GM12874 (cell line): ENCODE data around the gene RNF167.

ENCODE experiments used
- TF ChIP-seq, protein P1 (sequence below): IDR thresholded peaks from 2 replicates; pipeline ENCODE4 v1.5.1; 2011; ENCODE audit warnings: low read depth, mild to moderate bottlenecking, control low read depth, low read length, moderate library complexity; ENCODE audit not compliant: insufficient read depth

The RNF167 gene

DNA sequence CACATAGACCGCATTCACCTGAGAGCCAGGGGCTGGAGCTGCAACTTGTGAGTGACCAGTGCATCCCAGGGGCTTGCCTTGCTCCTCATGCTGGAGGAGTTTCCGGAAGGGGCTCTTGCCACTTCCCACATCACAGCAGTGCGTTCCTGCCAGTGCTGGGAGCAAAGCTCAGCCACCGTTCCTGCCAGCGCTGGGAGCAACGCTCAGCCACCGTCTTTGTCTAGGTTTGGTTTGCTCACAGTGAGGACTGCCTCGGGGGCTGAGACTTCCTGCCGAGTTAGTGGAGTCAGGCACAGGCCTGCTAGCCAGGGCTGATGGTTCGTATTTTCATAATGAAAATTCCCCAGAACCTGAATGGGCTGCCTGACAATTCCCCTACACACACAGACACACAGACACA is 31.8 kb upstream of the RNF167 start:
- TF ChIP-seq, protein P1, sequence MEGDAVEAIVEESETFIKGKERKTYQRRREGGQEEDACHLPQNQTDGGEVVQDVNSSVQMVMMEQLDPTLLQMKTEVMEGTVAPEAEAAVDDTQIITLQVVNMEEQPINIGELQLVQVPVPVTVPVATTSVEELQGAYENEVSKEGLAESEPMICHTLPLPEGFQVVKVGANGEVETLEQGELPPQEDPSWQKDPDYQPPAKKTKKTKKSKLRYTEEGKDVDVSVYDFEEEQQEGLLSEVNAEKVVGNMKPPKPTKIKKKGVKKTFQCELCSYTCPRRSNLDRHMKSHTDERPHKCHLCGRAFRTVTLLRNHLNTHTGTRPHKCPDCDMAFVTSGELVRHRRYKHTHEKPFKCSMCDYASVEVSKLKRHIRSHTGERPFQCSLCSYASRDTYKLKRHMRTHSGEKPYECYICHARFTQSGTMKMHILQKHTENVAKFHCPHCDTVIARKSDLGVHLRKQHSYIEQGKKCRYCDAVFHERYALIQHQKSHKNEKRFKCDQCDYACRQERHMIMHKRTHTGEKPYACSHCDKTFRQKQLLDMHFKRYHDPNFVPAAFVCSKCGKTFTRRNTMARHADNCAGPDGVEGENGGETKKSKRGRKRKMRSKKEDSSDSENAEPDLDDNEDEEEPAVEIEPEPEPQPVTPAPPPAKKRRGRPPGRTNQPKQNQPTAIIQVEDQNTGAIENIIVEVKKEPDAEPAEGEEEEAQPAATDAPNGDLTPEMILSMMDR, result no peak

DNA sequence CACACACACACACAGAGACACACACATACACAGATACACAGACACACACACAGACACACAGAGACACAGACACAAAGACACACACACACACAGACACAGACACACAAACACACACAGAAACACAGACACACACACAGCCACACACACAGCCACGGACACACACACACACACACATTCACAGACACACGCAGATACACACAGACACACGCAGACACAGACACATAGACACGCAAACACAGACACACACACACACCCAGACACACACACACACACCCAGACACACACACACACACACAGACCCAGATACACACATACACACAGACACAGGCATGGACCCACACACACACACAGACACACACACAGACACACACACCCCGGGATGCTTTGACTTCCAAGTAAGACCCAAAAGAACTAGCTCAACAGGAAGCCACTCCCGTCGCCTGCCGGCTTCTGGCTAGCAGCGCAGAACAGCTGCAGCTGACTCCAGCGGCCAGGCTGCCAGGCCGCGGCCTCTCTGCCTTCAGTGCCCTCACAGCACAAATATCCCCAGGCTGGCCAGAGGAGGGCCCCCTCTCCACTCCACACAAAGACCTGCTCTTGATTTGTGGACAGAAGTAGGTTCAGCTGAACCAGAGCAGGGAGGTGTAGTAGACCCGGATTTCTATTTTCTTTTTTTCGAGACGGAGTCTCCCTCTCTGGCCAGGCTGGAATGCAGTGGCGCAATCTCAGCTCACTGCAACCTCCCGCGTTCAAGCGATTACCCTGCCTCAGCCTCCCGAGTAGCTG is 31.2 kb upstream of the RNF167 start:
- TF ChIP-seq, protein P1, result peak; percentile 87

DNA sequence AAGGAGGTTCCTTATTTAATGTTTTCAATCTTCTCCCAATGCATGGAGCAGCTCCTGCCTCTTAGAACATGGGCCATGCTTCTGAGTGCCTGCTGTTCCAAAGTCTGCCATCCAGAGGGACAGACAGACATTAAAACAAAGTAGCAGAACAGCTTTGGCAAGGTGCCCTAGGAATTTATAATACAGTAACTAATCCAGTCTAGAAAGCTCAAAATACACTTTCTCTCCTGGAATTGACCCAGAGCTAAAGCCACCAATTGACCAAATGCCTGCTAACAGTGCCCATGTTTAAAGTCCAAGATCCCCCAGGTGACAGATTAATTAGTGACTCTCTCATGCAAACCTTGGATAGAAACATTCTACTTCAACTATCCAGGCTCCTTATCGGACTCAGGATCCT is 26.1 kb upstream of the RNF167 start:
- TF ChIP-seq, protein P1, result no peak

DNA sequence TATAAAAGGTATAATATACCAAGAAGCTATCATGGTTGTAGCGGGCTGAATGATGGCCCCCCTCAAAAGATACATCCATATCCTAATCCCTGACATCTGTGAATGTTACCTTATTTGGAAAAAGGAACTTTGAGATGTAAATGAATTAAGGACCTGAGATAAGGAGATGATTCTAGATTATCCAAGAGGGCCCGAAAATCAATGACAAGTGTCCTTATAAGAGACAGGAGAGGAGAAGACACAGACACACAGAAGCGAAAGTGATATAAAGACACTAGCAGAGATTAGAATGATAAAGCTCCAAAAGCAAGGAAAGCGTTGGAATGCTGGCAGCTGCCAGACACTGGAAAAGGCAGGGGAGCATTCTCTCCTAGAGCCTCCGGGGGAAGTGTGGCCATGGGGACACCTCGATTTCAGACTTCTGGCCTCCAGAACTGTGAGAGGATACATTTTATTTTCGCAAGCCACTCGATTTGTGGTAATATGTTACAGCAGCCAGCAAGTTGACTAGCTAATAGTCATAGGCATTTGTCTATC is 20.5 kb upstream of the RNF167 start:
- TF ChIP-seq, protein P1, result no peak

DNA sequence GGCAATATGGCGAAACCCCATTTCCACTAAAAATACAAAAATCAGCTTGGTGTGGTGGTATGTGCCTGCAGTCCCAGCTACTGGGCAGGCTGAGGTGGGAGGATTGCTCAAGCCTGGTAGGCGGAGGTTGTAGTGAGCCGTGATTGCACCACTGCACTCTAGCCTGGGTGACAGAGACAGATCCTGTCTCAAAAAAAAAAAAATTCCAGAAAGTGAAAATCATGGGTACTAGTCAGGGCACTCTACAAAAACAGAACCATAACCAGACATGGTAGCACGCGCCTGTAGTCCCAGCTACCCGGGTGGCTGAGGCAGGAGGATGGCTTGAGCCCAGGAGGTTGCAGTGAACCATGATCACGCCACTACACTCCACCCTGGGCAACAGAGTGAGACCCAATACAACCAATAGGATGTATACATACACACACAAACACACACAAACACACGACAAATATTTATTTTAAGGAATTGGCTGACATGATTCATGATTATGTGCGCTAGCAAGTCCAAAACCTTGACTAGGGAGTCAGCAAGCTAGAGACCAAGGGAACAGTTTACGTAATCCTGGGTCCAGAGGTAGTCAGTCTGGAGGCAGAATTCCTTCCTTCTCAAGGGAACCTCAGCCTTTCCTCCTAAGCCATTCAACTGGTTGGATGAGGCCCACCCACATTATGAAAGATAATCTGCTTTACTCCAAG is 19.6 kb upstream of the RNF167 start:
- TF ChIP-seq, protein P1, result no peak

DNA sequence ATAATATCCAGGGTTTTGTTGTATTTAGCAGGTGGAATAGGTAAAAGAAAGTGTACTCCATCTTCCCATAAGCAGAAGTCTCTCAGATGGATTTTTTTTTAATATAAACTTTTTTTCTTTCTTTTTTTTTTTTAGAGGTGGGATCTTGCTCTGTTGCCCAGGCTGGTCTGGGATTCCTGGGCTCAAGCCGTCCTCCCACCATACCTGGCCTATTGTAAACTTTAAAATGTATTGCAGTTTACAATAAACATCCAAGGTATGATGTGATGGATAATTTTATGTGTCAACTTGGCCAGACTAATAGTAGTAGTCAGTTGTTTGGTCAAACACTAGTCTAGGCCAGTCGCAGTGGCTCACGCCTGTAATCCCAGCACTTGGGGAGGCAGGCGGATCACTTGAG is 18.7 kb upstream of the RNF167 start:
- TF ChIP-seq, protein P1, result no peak

DNA sequence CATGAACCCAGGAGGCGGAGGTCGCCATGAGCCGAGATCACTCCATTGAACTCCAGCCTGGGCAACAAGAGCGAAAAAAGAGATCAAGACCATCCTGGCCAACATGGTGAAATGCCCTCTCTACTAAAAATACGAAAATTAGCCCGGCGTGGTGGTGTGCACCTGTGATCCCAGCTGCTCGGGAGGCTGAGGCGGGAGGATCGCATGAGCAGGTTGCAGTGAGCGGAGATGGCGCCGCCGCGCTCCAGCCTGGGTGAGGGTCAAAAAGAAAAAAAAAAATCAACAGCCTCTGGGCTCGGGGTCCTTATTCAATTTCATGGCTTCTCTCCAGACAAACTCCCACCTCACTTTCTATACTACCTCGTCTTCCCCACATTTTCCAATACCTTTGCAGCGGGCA is 11.2 kb upstream of the RNF167 start:
- TF ChIP-seq, protein P1, result no peak
